GM18499 (cell line): ENCODE data around the gene CLCA1.

Source experiments
- ATAC-seq: cut with Tn5 transposase; IDR thresholded peaks from one replicate; pipeline ENCODE4 v1.9.1; 2021; ENCODE audit warnings: moderate number of reproducible peaks; ENCODE audit not compliant: insufficient read depth, unreplicated experiment

CLCA1 gene

DNA sequence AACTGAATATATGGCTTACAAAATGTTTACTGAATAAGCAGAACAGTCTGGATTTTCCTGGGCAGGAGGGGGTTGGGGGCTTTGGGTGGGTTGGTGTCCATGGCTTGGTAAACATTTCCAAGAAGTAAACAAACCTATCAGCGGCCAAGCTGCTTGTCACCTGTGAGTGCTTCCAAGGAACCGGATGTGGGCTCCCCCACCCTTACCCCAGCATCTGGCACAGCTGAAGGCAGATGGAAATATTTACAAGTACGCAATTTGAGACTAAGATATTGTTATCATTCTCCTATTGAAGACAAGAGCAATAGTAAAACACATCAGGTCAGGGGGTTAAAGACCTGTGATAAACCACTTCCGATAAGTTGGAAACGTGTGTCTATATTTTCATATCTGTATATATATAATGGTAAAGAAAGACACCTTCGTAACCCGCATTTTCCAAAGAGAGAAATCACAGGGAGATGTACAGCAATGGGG, at the start of gene CLCA1:
Gene CLCA1, plus strand, starts transcription at position 427 of the 477 bp plus-strand sequence. Its CDS starts 45 bp downstream, at position 472.
- no peak for ATAC-seq

DNA sequence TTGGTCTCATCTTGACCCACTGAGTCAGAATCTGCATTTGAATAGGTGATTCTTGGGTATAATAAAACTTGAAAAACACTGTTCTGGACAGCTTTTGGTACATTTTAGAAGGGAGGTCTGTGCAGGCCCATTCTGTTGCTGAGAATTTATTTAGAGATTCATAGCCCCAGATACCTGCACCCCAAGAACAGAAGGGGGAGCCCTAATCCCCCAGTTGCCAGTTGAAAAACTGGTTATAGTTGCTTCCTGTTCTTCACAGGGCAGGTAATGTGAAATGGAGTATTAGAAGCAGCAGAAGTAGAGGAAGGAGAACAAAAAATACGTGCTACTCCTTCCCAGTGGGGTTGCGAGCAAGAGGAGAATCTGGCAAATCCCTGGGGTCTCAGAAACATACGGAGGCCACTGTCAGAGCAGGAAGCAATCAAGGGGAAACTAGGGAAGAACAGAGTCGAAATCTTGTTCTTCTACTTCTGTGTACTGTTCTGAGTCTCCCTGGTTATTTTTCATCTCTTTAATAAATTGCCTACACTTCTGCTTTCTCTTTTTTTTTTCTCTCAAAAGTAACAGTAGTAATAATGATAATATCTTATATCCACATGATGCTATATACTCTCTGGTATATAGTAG, 49.3 kb upstream of the CLCA1 start:
- peak; percentile 59 for ATAC-seq

GRCh38 chr1:86421601-86422280, 47.0 kb upstream of the CLCA1 start:
- ATAC-seq: no peak

DNA sequence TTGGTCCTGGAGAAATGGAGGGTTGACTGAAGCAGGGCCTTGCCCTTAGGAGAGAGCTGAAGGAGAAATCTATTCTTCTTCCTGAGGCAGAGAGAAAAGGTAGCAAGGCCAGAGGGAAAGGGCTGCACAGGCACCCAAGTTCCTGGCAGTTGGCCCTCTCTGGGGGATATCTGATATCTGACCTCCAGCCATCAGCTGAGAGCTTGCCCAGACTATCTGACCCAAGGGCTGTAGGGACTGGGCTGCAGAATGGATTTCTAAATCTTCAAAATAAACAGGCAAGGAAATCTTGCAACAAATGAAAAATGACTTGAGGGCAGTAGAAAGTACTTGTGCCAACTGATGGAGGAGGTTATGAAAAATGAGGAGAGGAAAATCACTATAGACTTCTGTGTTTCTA, 45.3 kb upstream of the CLCA1 start:
- ATAC-seq: no peak

DNA sequence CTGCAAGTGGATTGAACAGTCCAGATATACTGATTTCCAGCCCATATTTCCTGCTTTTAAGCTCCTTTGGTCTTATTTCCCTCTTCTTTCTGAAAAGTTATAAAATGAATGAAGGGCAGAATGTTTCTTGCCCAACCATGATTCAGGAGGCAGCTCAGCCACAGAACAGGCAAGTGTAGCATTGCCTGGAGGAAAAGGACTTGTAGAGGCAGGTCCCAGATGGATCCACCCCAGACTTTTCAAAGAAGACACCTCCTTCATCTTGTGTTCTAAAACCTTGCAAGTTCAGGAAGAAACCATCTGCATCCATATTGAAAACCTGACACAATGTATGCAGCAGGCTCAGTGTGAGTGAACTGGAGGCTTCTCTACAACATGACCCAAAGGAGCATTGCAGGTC, 44.9 kb upstream of the CLCA1 start, which contains the start of gene CLCA2:
Gene CLCA2, plus strand, starts transcription at position 299 of the 400 bp plus-strand sequence. Its CDS starts 77 bp downstream, at position 376.
- no peak for ATAC-seq

GRCh38 chr1:86429122-86429725, 39.5 kb upstream of the CLCA1 start:
- no peak for ATAC-seq

DNA sequence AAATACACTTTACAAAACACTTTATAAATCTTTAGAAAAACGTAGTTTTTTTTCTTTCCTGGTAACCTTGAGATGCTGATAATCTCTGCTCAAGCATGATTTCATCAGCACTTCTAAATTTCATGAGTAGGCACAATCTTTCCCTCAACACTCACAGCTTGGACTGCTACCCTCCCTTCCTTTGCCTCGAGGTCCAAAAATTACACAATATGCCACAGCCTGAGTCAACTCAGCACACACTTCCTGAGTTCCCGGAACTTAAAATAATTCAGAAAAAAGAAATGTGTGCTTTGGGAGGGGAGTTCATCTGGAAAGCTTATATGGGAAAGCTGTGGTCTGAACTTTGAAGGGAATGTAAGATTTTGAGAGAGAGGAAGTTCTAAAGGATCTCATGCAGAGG, 38.9 kb upstream of the CLCA1 start:
- no peak for ATAC-seq

DNA sequence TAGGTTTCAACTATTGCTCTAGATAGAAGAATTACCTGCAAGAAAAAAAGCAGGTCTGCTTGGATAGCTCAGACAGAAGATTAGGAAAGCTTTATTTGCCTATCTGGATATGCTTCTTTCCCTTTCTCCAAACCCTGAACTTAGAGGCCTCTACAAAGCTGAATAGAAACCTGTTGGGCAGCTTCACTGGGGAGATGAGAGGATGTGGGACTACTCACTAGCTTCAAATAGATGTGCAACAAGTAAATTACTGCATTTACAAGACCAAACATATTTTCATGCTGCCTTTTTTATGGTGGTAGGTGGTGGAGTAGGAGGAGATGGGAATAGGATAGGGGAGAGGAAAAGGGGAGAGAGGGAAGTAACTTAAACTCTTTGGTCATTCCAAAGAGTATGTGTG, 38.4 kb upstream of the CLCA1 start:
- no peak for ATAC-seq

DNA sequence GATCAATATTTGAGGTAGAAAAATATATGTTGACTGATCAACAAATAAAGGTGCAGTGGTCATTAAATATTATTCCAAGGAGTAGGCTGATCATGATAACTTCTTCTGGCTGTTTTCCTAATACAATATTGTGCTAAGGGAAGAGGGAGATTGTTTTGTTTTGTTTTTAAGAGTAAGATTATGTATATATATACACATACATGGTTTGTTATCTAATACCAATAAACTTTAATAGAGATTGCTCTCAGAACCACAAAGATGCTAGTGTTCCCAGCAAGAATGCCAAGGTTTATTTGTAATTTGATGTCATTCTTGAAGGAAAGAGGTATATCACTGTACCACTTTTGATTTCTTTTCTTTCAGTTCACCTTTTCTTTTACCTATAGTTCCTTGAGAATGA, 34.7 kb upstream of the CLCA1 start:
- no peak for ATAC-seq

DNA sequence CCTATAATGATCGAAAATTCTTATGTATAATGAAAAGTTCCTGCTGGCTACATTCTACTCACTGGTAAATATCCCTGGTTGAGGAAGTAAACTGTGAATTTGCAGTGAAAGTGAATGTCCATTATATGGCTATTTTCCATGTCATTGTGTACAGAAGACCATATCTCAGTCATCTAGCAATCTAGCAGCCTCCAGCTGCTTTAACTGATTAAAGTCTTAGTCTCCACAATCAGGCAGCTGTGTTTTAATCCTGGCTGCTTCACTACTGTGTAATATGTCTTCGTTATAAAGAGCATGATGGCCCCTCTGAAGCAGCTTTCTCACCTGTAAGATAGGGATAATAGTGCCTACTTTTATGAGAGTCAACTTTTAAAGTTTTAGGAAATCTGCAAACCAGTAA, 33.4 kb upstream of the CLCA1 start:
- no peak for ATAC-seq

GRCh38 chr1:86436041-86436440, 32.7 kb upstream of the CLCA1 start:
- no peak for ATAC-seq

DNA sequence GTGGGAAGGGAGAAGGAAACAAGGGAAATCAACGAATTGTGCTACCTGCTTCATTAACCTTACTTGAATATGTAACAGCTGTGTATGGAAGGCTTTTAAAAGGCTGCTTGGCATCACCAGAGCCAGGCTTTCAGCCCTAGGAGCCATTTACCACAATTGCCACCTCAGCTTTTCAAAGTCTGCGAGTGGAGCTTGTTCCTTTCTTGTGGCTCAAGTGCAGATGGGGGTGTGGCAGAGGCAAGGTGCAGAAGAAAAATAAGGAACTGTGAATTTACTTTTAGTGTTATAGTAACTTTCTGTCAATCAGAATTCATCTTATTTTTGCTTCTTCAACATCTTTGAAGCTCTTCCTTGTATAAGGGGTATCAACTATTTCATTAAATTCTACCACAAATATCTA, 27.1 kb upstream of the CLCA1 start:
- ATAC-seq: no peak

DNA sequence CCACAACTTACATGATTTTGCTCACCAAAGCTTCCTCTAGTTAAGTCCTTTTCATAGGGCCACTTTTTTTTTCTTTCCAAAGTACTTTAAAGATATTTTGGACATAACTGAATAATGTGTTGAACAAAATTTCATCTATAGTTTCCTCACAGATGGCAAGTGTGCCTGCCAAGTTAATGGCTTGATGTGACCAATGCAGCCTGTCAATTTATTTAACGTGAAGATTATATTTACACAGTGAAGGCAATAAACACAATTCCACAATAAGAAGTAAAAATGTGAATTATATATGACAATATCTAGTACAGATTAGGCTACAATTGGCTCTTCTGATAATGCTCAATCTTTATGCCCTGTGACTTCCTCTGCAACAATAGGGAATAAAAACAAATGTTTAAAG, 26.7 kb upstream of the CLCA1 start:
- no peak for ATAC-seq

- no peak for ATAC-seq
These were observed 22.8 kb upstream of the CLCA1 start for GRCh38 chr1:86445919-86446318.

GRCh38 chr1:86447198-86447790, 21.4 kb upstream of the CLCA1 start:
- no peak for ATAC-seq

- no peak for ATAC-seq
These were observed 20.1 kb upstream of the CLCA1 start for GRCh38 chr1:86448670-86449069.

GRCh38 chr1:86449103-86449502, 19.6 kb upstream of the CLCA1 start:
- no peak for ATAC-seq

DNA sequence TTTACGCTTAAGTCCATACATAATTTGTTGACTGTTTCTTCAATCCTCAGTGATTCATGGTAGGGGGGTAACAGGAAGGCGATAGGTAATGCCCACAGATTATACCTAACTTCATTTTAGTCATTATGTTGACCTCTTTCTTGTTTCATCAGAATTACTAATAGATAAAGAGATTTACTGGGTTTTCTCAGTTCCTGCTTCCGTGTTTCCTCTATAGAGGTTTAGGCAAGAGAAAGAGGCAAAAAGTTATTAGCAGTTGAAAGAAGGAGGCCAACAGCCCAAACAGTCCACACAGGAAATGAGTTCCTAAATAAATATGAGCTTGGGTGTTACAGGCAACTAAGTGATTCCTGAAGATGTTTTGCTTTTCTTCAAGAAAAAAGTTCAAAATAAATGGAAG, 17.9 kb upstream of the CLCA1 start:
- ATAC-seq: no peak

- ATAC-seq: no peak
These were observed 15.1 kb upstream of the CLCA1 start for GRCh38 chr1:86453664-86454063.

- no peak for ATAC-seq
These were observed 13.7 kb upstream of the CLCA1 start for GRCh38 chr1:86455073-86455472.

DNA sequence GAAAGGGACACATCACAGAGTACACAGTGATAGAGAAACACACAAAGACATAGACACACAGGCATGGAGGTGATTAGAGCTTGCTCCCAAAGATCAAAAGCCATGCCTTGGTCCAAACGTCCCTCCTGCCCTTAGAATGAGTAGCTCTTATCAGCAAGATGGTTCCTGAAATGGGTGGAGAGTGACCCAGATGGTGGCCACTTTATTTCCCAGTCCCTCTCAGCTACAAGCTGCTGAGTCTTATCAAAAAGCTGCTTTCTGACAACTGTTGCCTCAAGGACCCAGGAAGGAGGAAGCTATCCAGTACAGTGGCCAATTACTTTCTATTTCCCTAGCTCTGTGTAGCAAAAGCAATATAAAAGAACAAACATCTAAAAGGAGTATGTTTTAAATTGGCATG, 7.7 kb upstream of the CLCA1 start:
- ATAC-seq: no peak
